ENCODE data around the gene PGAM4.
"Not testable (repeated sequence)": the region's sequence is repeated elsewhere in the genome, so short reads cannot be mapped to it uniquely, and the experiment has no call there.

The PGAM4 gene

DNA sequence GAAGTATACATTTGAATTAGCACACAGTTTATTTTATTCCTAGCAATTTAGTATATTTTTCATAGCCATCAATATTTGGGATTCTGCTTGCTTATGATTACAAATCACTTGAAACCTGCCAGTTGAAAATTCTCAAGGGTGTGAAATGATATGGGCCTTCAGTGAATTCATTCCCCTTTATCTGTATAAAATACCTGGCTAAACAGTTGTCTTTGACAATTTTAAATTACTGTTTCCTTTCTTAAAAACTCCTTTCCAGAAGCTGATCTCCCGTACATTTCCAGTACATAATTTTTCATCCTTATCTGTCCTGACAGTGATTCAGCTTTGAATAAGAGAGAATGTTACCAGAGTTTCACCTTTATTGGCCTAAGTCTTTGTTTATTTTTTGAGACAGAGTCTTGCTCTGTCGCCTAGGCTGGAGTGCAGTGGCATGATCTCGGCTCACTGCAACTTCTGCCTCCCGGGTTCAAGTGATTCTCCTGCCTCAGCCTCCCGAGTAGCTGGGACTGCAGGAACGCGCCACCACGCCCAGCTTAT, 45.0 kb downstream of the PGAM4 start:
- DNase-seq: no peak

DNA sequence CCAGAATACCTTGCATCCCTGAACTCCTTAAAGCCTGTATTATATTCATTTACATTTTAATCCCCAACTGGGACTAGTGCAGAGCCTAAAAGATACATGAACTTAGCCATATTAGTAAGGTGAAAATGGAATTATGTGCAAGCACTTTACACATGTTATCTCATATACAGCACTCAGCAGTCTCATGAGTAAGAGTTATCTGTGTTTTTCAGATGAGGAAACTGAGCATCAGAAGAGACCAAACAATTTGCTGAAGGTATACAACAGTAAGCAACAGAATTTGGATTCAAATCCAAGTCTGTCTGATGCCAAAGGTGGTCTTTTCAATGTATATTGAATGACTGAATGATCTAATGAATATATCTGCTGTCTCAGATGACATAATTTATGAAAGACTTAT, 46.7 kb downstream of the PGAM4 start:
- DNase-seq: no peak

DNA sequence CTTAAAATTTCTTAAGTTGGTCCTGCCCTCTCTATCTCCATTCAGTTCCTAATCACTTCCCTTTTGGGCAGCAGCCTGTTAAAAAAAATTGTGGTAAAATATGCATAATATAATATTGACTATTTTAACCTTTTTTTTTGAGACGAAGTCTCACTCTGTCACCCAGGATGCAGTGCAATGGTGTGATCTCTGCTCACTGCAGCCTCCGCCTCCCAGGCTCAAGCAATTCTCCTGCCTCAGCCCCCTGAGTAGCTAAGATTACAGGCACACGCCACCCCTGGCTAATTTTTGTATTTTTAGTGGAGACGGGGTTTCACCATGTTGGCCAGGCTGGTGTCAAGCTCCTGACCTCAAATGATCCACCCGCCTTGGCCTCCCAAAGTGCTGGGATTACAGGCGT, 50.1 kb downstream of the PGAM4 start:
- not testable (repeated sequence) for DNase-seq

DNA sequence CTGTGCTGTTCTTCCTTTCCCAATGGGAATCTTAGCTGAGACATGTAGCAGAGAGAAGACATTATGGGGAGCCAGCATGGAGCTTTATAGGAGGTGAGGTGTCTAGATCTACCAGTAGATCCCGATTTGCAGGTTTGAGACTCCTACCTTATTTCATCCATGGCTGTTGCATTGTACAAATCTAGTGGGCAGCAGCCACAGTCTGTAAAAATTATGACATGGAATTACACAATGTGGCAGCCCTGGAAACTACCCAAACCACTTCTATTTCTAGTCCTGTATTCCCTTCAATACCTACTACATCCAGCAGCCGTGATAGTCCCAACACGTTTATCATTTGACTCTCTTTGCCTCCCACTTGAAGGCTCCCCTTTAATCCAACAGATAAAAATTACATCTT, 50.9 kb downstream of the PGAM4 start:
- no peak for DNase-seq

Measured in activated CD4-positive, alpha-beta T cell treated with anti-CD3 and anti-CD28 coated beads, Interleukin-2, amount 50 U/mL, for 16 hours (primary cell).